ENCODE measurements around the gene KLHL13.

Gene KLHL13

DNA sequence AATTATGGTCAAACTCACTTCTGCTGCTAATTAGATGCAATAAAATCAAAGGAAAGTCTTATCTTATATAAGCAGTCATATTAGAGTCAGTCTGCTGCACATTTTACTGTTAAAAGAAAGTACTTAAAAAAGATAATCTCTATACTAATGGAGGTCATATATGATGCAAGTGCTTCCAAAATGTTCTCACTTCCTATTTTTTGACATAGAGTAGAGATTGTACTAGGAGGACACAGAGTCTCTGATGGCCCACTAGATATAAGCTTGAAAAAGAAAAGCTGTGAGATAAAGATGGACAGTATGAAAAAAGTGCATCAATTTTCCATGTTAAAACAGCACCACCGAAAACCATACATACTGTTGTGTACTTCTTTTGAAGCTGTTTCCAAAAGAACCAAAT lies 196.9 kb downstream of the KLHL13 start:
- Histone ChIP-seq H4K8ac (ENCODE audit: low read depth, low read length) (no peak overlapping the region), H3K4me1 (ENCODE audit: control insufficient read depth in 2 of 2, insufficient read depth in 1 of 2, low read depth in 1 of 2, low read length in 2 of 2) (no peaks in the 10 kb centered on the region), H3K4me2 (ENCODE audit: insufficient read depth, low read length, poor library complexity, severe bottlenecking) (no peak overlapping the region), H2BK120ac (ENCODE audit: low read depth, low read length) (no peak overlapping the region), H3K4ac (ENCODE audit: low read length) (no peak overlapping the region), H4K91ac (ENCODE audit: low read depth, low read length, poor library complexity) (no peak overlapping the region), H3K27ac (replicated peaks; ENCODE audit: low read length) (no peak overlapping the region), H2BK5ac (ENCODE audit: low read length) (no peak overlapping the region), H2BK12ac (ENCODE audit: low read length) (no peak overlapping the region), H2AFZ (ENCODE audit: low read length) (no peak overlapping the region), H3K27me3 (ENCODE audit: control insufficient read depth in 3 of 3, insufficient read depth in 3 of 3, low read depth in 1 of 3, low read length in 3 of 3) (no peaks in the 10 kb centered on the region), H2BK15ac (ENCODE audit: low read length) (no peak overlapping the region), H3K23ac (ENCODE audit: low read depth, low read length, poor library complexity) (no peak overlapping the region), H3K9me3 (replicated peaks in 1 of 2; ENCODE audit: control insufficient read depth in 2 of 2, insufficient read depth in 1 of 2, low read depth in 1 of 2, low read length in 2 of 2) (no peaks in the 10 kb centered on the region), H3K79me1 (ENCODE audit: low read depth, low read length) (no peaks in the 10 kb centered on the region), H3K4me3 (ENCODE audit: low read length in 2 of 2) (no peak overlapping the region), H3K9ac (ENCODE audit: low read depth, low read length, poor library complexity) (no peak overlapping the region), H2AK5ac (ENCODE audit: low read depth, low read length) (no peak overlapping the region), H3K14ac (ENCODE audit: low read length) (no peak overlapping the region), H3K36me3 (replicated peaks in 1 of 2; ENCODE audit: control insufficient read depth in 2 of 2, insufficient read depth in 2 of 2, low read length in 2 of 2) (no peaks in the 10 kb centered on the region), H3K18ac (ENCODE audit: low read length) (no peak overlapping the region)
- no CpG with 5 or more reads among the region's 1 CpG for WGBS, 2 donors (ENCODE audit: extremely low coverage in 2 of 2, insufficient read length in 2 of 2, insufficient replicate concordance in 1 of 2)
- DNase-seq (ENCODE audit: low spot score), result no peak

DNA sequence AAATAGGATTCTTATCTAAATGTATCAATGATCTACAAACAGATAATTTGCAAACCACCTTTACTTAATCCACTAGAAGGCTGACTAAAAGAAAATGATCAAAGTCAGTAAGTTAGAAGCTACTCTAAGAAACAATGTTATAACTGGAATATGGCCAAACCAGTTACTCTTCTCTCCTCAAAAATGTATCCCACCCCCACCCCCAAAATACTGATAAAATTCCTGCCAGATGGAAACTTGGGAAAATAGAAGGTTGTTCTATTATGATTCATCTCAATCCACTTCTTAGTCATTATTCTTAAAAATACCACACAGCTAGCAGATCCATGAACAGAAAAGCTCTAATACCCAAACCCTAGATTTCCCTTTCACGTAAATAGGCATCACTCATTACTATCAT lies 206.4 kb downstream of the KLHL13 start:
- H3K36me3 ChIP-seq (replicated peaks in 1 of 2; ENCODE audit: control insufficient read depth in 2 of 2, insufficient read depth in 2 of 2, low read length in 2 of 2), result no peaks in the 10 kb centered on the region
- no peak overlapping the region for H4K8ac ChIP-seq (ENCODE audit: low read depth, low read length)
- no CpG with 5 or more reads among the region's 1 CpG for WGBS, 2 donors (ENCODE audit: extremely low coverage in 2 of 2, insufficient read length in 2 of 2, insufficient replicate concordance in 1 of 2)

GRCh38 chrX:117898226-117898625 lies 218.4 kb downstream of the KLHL13 start:
- Histone ChIP-seq H2BK15ac (ENCODE audit: low read length) (no peak overlapping the region), H2BK5ac (ENCODE audit: low read length) (no peak overlapping the region), H3K4me2 (ENCODE audit: insufficient read depth, low read length, poor library complexity, severe bottlenecking) (no peak overlapping the region), H3K18ac (ENCODE audit: low read length) (no peak overlapping the region), H4K91ac (ENCODE audit: low read depth, low read length, poor library complexity) (no peak overlapping the region), H3K27ac (replicated peaks; ENCODE audit: low read length) (no peak overlapping the region), H3K79me1 (ENCODE audit: low read depth, low read length) (no peaks in the 10 kb centered on the region), H2BK12ac (ENCODE audit: low read length) (no peak overlapping the region), H3K4ac (ENCODE audit: low read length) (no peak overlapping the region), H4K8ac (ENCODE audit: low read depth, low read length) (no peak overlapping the region), H3K9me3 (replicated peaks in 1 of 2; ENCODE audit: control insufficient read depth in 2 of 2, insufficient read depth in 1 of 2, low read depth in 1 of 2, low read length in 2 of 2) (no peaks in the 10 kb centered on the region), H3K14ac (ENCODE audit: low read length) (no peak overlapping the region), H3K27me3 (ENCODE audit: control insufficient read depth in 3 of 3, insufficient read depth in 3 of 3, low read depth in 1 of 3, low read length in 3 of 3) (no peaks in the 10 kb centered on the region), H2AK5ac (ENCODE audit: low read depth, low read length) (no peak overlapping the region), H3K9ac (ENCODE audit: low read depth, low read length, poor library complexity) (no peak overlapping the region), H3K4me1 (ENCODE audit: control insufficient read depth in 2 of 2, insufficient read depth in 1 of 2, low read depth in 1 of 2, low read length in 2 of 2) (no peaks in the 10 kb centered on the region), H3K4me3 (ENCODE audit: low read length in 2 of 2) (no peak overlapping the region), H2AFZ (ENCODE audit: low read length) (no peak overlapping the region), H2BK120ac (ENCODE audit: low read depth, low read length) (no peak overlapping the region), H3K36me3 (replicated peaks in 1 of 2; ENCODE audit: control insufficient read depth in 2 of 2, insufficient read depth in 2 of 2, low read length in 2 of 2) (no peaks in the 10 kb centered on the region), H3K23ac (ENCODE audit: low read depth, low read length, poor library complexity) (no peak overlapping the region)
- WGBS, 2 donors (ENCODE audit: extremely low coverage in 2 of 2, insufficient read length in 2 of 2, insufficient replicate concordance in 1 of 2), result no CpG with 5 or more reads among the region's 1 CpG
- no peak for DNase-seq (ENCODE audit: low spot score)

More for the DNA sequence above, 206.4 kb downstream of the KLHL13 start:
- Histone ChIP-seq H3K4me3 (ENCODE audit: low read length in 2 of 2) (no peak overlapping the region), H3K9ac (ENCODE audit: low read depth, low read length, poor library complexity) (no peak overlapping the region), H3K4ac (ENCODE audit: low read length) (no peak overlapping the region), H3K9me3 (replicated peaks in 1 of 2; ENCODE audit: control insufficient read depth in 2 of 2, insufficient read depth in 1 of 2, low read depth in 1 of 2, low read length in 2 of 2) (no peaks in the 10 kb centered on the region), H2BK5ac (ENCODE audit: low read length) (no peak overlapping the region), H4K91ac (ENCODE audit: low read depth, low read length, poor library complexity) (no peak overlapping the region), H3K23ac (ENCODE audit: low read depth, low read length, poor library complexity) (no peak overlapping the region), H2BK12ac (ENCODE audit: low read length) (no peak overlapping the region), H3K18ac (ENCODE audit: low read length) (no peak overlapping the region), H3K79me1 (ENCODE audit: low read depth, low read length) (no peaks in the 10 kb centered on the region), H3K4me2 (ENCODE audit: insufficient read depth, low read length, poor library complexity, severe bottlenecking) (no peak overlapping the region), H3K27ac (replicated peaks; ENCODE audit: low read length) (no peak overlapping the region), H2BK120ac (ENCODE audit: low read depth, low read length) (no peak overlapping the region), H3K14ac (ENCODE audit: low read length) (no peak overlapping the region), H3K4me1 (ENCODE audit: control insufficient read depth in 2 of 2, insufficient read depth in 1 of 2, low read depth in 1 of 2, low read length in 2 of 2) (no peaks in the 10 kb centered on the region), H2BK15ac (ENCODE audit: low read length) (no peak overlapping the region), H2AFZ (ENCODE audit: low read length) (no peak overlapping the region), H3K27me3 (ENCODE audit: control insufficient read depth in 3 of 3, insufficient read depth in 3 of 3, low read depth in 1 of 3, low read length in 3 of 3) (no peaks in the 10 kb centered on the region), H2AK5ac (ENCODE audit: low read depth, low read length) (no peak overlapping the region)
- DNase-seq (ENCODE audit: low spot score), result no peak

DNA sequence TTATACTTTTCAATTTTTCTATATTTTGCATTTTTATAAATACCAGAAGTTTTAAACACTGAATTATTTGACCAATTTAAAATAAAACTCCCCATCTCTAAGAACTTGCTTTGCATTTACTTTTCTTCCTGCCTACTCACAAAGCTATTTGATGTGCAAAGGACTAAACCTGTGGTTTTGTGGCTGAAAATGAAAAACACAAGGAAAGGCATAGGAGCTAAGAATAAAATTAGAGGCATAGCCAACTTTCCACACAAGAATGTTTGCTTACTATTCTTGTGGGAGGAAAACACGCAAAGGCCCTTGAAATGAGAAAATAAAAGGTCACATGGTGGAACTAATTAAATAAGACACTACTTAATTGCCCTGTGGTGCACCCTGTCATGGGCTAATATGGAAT lies 221.2 kb downstream of the KLHL13 start:
- Histone ChIP-seq H3K14ac (ENCODE audit: low read length) (no peak overlapping the region), H4K91ac (ENCODE audit: low read depth, low read length, poor library complexity) (no peak overlapping the region), H2BK120ac (ENCODE audit: low read depth, low read length) (no peak overlapping the region), H3K79me1 (ENCODE audit: low read depth, low read length) (no peaks in the 10 kb centered on the region), H2BK5ac (ENCODE audit: low read length) (no peak overlapping the region), H2BK12ac (ENCODE audit: low read length) (no peak overlapping the region), H3K18ac (ENCODE audit: low read length) (no peak overlapping the region), H3K27ac (replicated peaks; ENCODE audit: low read length) (no peak overlapping the region), H3K4me1 (ENCODE audit: control insufficient read depth in 2 of 2, insufficient read depth in 1 of 2, low read depth in 1 of 2, low read length in 2 of 2) (no peaks in the 10 kb centered on the region), H3K27me3 (ENCODE audit: control insufficient read depth in 3 of 3, insufficient read depth in 3 of 3, low read depth in 1 of 3, low read length in 3 of 3) (no peaks in the 10 kb centered on the region), H3K4me3 (ENCODE audit: low read length in 2 of 2) (no peak overlapping the region), H2BK15ac (ENCODE audit: low read length) (no peak overlapping the region), H2AK5ac (ENCODE audit: low read depth, low read length) (no peak overlapping the region), H3K9ac (ENCODE audit: low read depth, low read length, poor library complexity) (no peak overlapping the region), H3K9me3 (replicated peaks in 1 of 2; ENCODE audit: control insufficient read depth in 2 of 2, insufficient read depth in 1 of 2, low read depth in 1 of 2, low read length in 2 of 2) (no peaks in the 10 kb centered on the region), H3K36me3 (replicated peaks in 1 of 2; ENCODE audit: control insufficient read depth in 2 of 2, insufficient read depth in 2 of 2, low read length in 2 of 2) (no peaks in the 10 kb centered on the region), H3K23ac (ENCODE audit: low read depth, low read length, poor library complexity) (no peak overlapping the region), H3K4ac (ENCODE audit: low read length) (no peak overlapping the region), H3K4me2 (ENCODE audit: insufficient read depth, low read length, poor library complexity, severe bottlenecking) (no peak overlapping the region), H4K8ac (ENCODE audit: low read depth, low read length) (no peak overlapping the region), H2AFZ (ENCODE audit: low read length) (no peak overlapping the region)
- no peak for DNase-seq (ENCODE audit: low spot score)
- no CpG with 5 or more reads among the region's 1 CpG for WGBS, 2 donors (ENCODE audit: extremely low coverage in 2 of 2, insufficient read length in 2 of 2, insufficient replicate concordance in 1 of 2)
